PFSK-1 (cell line): ENCODE measurements around the gene WFIKKN1.

Source experiments
- FOXP2 ChIP-seq: optimal IDR thresholded peaks from 2 replicates; pipeline ENCODE3; 2011; ENCODE audit warnings: borderline replicate concordance, control low read depth, inconsistent platforms; ENCODE audit not compliant: insufficient read depth; ENCODE audit errors: extremely low read length, extremely low read depth
- POLR2AphosphoS5 ChIP-seq: IDR thresholded peaks from 2 replicates; pipeline ENCODE4 v1.6.1; 2012; ENCODE audit warnings: low read depth, mild to moderate bottlenecking, control low read depth, low read length, moderate library complexity
- REST ChIP-seq, 2 experiments: IDR thresholded peaks; 2 replicates each; pipeline versions ENCODE4 v1.6.1 to v1.8.0; 2011 to 2012; ENCODE audit warnings: low read depth in 2 of 2, low read length in 2 of 2, control low read depth in 1 of 2, inconsistent platforms in 1 of 2, mild to moderate bottlenecking in 1 of 2, moderate library complexity in 1 of 2; ENCODE audit not compliant: insufficient read depth in 1 of 2
- SIN3A ChIP-seq: IDR thresholded peaks from 2 replicates; pipeline ENCODE4 v1.6.1; 2012; ENCODE audit warnings: mild to moderate bottlenecking, low read length, moderate library complexity, borderline replicate concordance; ENCODE audit not compliant: insufficient read depth
- TAF1 ChIP-seq: IDR thresholded peaks from 2 replicates; pipeline ENCODE4 v1.6.1; 2012; ENCODE audit warnings: low read length, control low read depth, borderline replicate concordance; ENCODE audit not compliant: insufficient read depth

DNA sequence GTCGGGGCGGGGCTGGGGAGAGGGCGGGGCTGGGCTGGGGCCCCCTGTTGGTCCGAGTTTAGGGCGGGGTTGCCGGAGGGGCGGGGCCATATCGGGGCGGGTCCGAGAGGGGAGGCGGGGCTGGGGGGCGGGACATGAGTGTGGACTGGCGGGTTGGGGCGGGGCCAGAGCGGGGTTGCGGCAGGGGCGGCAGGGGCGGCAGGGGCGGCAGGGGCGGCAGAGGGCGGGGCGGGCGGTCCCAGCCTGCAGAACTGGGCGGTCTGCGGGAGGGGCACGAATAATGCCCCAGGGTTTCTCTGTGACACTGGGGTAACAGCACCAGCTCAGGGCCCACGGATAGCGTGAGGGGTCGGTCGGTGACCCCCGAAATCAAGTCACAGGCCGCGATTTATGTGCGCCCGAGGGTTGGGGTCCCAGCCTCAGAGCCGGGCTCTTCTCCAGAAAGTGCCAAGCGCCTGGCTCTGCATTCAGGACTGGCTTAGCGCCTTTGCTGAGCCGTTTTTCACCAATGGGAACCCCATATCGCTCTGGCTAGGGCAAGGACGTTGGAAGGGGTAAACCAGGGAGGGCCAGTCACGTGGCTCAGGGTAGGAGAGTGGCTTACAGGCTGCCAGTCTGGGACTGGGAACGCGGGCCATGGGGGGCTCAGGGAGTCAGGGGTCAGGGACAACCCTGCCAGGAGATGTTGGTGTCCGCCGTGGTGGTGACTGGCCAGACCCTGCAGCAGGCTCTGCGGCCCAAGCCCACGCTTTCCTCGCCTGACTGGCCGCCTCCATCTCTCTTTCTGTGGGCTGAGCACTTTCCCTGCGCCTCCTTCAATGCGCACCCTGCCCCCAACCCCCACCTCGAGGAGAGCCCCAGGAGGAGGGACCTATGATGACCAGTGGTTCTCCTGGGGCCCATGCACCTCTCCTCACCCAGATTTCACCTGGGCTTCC, 6.6 kb downstream of the WFIKKN1 start:
- TF ChIP-seq POLR2AphosphoS5, result no peak
- TF ChIP-seq REST (IDR thresholded peaks at IDR 0.05; ENCODE audit: insufficient read depth in 1 of 2, low read depth in 2 of 2, low read length in 2 of 2), result no peak
- no peak for TF ChIP-seq TAF1
- TF ChIP-seq SIN3A, result no peak
- no peak for TF ChIP-seq FOXP2
